ENCODE data around the gene PUM1. TPM values are rescaled to one million over a fixed set of nuclear protein-coding genes. Genes with fewer than 3 reads are reported as not detected.

Gene PUM1
- total and polyA plus RNA-seq, 9 donors, result 36.3 to 125 (median 112) TPM

DNA sequence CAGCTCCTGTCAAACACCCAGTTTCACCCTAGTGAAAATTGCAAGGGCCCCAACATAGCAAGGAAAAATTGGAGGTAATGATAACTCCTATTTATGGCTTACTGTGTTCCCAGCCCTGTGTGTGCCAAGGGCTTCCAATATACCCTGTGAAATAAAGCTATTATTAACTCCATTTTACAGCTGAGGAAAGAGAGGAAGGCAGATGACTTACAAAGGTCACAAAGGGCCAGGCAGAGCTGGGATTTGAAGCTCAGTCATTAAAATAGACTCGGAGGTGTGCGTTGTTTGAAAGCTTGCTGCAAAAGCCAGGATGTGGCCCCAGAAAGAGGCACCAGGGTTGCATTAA lies 136.8 kb downstream of the PUM1 start:
- Histone ChIP-seq H3K27ac (no peak overlapping the region), H3K27me3 (no peaks in the 10 kb centered on the region), H3K36me3 (no peaks in the 10 kb centered on the region), H3K9me3 (no peaks in the 10 kb centered on the region), H3K4me3 (no peak overlapping the region), H3K4me1 (ENCODE audit: insufficient read depth) (peaks cover 2% of the 10 kb centered on the region)
- no peak for DNase-seq
- 83 to 90% (median 89%) methylated on average over 2 of the region's 2 CpGs for WGBS, 3 donors
- intact Hi-C loops (cut with DNase I), result no loop called here
- TF ChIP-seq POLR2A (IDR thresholded peaks at IDR 0.05), result no peak
- TF ChIP-seq, protein P1, sequence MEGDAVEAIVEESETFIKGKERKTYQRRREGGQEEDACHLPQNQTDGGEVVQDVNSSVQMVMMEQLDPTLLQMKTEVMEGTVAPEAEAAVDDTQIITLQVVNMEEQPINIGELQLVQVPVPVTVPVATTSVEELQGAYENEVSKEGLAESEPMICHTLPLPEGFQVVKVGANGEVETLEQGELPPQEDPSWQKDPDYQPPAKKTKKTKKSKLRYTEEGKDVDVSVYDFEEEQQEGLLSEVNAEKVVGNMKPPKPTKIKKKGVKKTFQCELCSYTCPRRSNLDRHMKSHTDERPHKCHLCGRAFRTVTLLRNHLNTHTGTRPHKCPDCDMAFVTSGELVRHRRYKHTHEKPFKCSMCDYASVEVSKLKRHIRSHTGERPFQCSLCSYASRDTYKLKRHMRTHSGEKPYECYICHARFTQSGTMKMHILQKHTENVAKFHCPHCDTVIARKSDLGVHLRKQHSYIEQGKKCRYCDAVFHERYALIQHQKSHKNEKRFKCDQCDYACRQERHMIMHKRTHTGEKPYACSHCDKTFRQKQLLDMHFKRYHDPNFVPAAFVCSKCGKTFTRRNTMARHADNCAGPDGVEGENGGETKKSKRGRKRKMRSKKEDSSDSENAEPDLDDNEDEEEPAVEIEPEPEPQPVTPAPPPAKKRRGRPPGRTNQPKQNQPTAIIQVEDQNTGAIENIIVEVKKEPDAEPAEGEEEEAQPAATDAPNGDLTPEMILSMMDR (IDR thresholded peaks at IDR 0.05), result no peak
- TF ChIP-seq EP300 (IDR thresholded peaks at IDR 0.05), result no peak

DNA sequence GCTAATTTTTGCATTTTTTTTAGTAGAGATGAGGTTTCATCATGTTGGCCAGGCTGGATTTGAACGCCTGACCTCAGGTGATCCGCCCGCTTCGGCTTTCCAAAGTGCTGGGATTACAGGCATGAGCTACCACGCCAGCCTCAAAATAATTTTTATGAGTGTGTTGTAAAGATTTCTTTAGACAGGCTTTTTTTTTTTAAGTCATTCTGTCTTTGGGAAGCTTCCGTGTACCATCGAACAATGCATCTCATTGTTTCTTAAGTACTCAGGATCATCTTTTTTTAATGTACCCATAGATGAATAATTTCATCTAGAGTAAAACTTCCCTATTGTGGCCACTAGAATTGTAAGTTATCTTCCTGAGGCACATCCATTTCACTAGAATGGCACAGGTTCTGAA lies 137.3 kb downstream of the PUM1 start:
- Histone ChIP-seq H3K27me3 (no peaks in the 10 kb centered on the region), H3K27ac (no peak overlapping the region), H3K4me1 (ENCODE audit: insufficient read depth) (peaks cover 2% of the 10 kb centered on the region), H3K9me3 (no peaks in the 10 kb centered on the region), H3K36me3 (no peaks in the 10 kb centered on the region), H3K4me3 (no peak overlapping the region)
- no peak for DNase-seq
- WGBS, 3 donors, result 91 to 96% (median 93%) methylated on average over 7 of the region's 7 CpGs
- TF ChIP-seq POLR2A (IDR thresholded peaks at IDR 0.05) (no peak), EP300 (IDR thresholded peaks at IDR 0.05) (no peak)
- TF ChIP-seq, protein P1 (IDR thresholded peaks at IDR 0.05), result no peak
- intact Hi-C loops (cut with DNase I), result no loop called here

DNA sequence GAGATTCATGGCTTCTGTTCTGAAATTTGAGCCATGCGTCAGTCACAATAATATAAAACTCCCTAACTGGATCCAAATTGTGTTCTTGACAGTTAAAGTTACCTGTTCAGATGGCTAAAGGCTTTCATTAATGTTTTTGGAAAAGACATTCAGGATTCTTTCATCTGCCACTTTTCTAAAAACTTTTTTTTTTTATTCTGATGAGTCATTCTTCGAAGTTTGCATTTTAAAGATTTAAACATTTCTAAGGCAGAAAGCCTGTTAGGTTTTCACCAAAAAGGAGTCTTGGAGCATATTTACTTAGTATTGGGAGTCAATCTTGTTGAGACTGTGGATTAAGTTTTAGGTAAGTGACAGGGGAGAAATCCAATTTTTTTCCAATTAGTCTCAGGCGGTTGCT lies 138.1 kb downstream of the PUM1 start:
- peaks cover 2% of the 10 kb centered on the region for H3K4me1 ChIP-seq (ENCODE audit: insufficient read depth)
- no peak overlapping the region for H3K4me3 ChIP-seq
- WGBS, 3 donors, result 72 to 78% (median 78%) methylated on average over 3 of the region's 3 CpGs
- no peak for TF ChIP-seq EP300 (IDR thresholded peaks at IDR 0.05)
- TF ChIP-seq POLR2A (IDR thresholded peaks at IDR 0.05), result no peak
- TF ChIP-seq, protein P1 (IDR thresholded peaks at IDR 0.05), result no peak
- no peaks in the 10 kb centered on the region for H3K27me3 ChIP-seq
- H3K27ac ChIP-seq, result no peak overlapping the region
- no peaks in the 10 kb centered on the region for H3K9me3 ChIP-seq
- intact Hi-C loops (cut with DNase I), result no loop called here
- H3K36me3 ChIP-seq, result no peaks in the 10 kb centered on the region
- DNase-seq, result no peak

DNA sequence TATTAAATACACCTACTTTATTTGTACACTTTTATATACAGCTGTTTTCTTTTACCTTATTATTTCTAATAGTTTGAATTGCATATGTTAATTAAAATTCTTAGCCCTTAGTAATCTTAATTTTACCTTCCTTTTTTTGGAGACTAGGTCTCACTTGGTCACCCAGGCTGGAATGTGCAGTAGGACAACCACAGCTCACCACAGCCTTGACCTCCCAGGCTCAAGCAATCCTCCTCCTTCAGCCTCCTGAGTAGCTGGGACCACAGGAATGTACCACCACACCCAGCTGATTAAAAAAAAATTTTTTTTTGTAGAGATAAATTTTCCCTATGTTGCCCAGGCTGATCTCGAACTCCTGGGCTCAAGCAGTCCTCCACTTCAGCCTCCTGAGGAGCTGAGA lies 141.9 kb downstream of the PUM1 start:
- H3K27ac ChIP-seq, result no peak overlapping the region
- intact Hi-C loops (cut with DNase I), result no loop called here
- no peaks in the 10 kb centered on the region for H3K27me3 ChIP-seq
- H3K36me3 ChIP-seq, result no peaks in the 10 kb centered on the region
- no peak overlapping the region for H3K4me3 ChIP-seq
- peaks cover 3% of the 10 kb centered on the region for H3K4me1 ChIP-seq (ENCODE audit: insufficient read depth)
- DNase-seq, result no peak
- no peaks in the 10 kb centered on the region for H3K9me3 ChIP-seq
- WGBS, 3 donors, result 31 to 51% (median 49%) methylated on average over 1 of the region's 1 CpG
- TF ChIP-seq POLR2A (IDR thresholded peaks at IDR 0.05), result no peak
- TF ChIP-seq, protein P1 (IDR thresholded peaks at IDR 0.05), result no peak
- TF ChIP-seq EP300 (IDR thresholded peaks at IDR 0.05), result no peak

DNA sequence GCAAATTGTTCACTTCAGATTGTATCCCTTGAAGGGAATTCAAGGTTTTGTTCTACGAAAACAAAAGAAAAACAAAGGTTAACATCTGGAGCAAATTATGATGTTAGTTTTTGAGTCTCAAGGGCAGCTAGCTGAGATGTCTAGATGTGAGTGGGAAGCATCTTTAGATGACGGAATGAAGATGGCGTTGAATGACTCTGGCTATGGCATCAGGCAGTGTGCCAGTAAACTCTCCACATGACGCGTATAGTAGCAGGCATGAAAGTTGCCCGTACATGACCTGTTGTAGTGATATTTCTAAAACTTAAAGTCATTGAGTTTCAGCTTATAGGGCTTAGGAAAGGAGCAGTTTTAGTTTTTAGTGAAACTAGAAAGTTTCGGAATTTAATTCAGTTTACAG lies 144.7 kb downstream of the PUM1 start:
- Histone ChIP-seq H3K4me1 (ENCODE audit: insufficient read depth) (peaks cover 3% of the 10 kb centered on the region), H3K27me3 (no peaks in the 10 kb centered on the region), H3K4me3 (no peak overlapping the region), H3K27ac (no peak overlapping the region), H3K36me3 (no peaks in the 10 kb centered on the region), H3K9me3 (no peaks in the 10 kb centered on the region)
- intact Hi-C loops (cut with DNase I), result no loop called here
- peak in 2 of 5 donors; percentile 4 to 29 for DNase-seq
- TF ChIP-seq POLR2A (IDR thresholded peaks at IDR 0.05) (no peak), EP300 (IDR thresholded peaks at IDR 0.05) (no peak)
- TF ChIP-seq, protein P1 (IDR thresholded peaks at IDR 0.05), result no peak
- WGBS, 3 donors, result 10 to 30% (median 11%) methylated on average over 7 of the region's 7 CpGs
